ENCODE data around the gene MEIKIN.

DNA sequence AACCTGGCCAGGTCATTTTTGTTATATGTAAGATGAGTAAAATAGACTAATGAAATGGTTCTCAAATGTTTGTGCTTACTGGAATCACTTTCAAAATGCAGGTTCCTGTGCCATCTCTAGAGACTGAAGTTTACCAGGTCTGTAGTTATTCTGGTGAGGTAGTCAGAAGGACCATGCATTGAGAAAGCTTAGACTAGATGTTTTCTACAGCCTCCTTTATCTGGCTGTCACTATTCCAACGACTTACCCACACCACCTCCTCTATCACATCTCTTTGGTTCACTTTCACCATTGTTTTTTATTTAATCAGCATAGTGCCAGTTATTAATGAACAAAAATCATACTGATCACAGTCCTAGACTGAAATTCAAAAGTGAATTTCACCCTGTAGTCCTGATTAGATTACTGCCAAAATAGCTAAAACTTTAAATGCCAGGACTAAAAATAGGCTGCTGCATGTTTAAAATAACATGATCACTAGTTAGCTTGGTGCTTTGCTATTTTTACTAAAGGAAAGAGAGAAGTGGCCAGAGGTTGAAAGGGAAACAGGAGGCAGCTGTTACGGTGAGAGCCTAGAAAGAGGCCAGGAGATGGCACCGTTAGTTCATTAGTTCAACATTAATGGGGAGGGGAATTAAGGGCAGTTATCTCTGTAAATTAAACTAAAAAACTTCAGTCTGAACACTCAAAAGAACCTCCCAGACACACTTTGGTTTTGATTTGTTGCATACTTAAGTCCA lies 134.8 kb downstream of the MEIKIN start:
- peak; percentile 51 for TF ChIP-seq CTCF (IDR thresholded peaks at IDR 0.05)
- no peak for TF ChIP-seq EZH2 (IDR thresholded peaks at IDR 0.05)
- no peak for TF ChIP-seq EZH2phosphoT487 (IDR thresholded peaks at IDR 0.05)
